D721Med (cell line): ENCODE results near the gene NMRK1.

Experiments used
- DNase-seq: peaks from one replicate; pipeline ENCODE4 v3.0.0; 2011; ENCODE audit warnings: low spot score; ENCODE audit not compliant: insufficient read length
- FAIRE-seq: peaks from 2 replicates; lab custom pipeline; 2011; peaks lifted over from hg19 to GRCh38; lab: Jason Lieb, UNC
- CTCF ChIP-seq: IDR thresholded peaks from 2 replicates; pipeline ENCODE4 v1.5.1; 2012; ENCODE audit warnings: mild to moderate bottlenecking, control low read depth; ENCODE audit not compliant: insufficient read depth; ENCODE audit errors: missing control alignments

The NMRK1 gene

GRCh38 chr9:75061169-75061568, 26.8 kb downstream of the NMRK1 start:
- DNase-seq = no peak
- TF ChIP-seq CTCF = no peak
- FAIRE-seq = no peak

- FAIRE-seq (no peak), DNase-seq (no peak)
- no peak for TF ChIP-seq CTCF
Observed at GRCh38 chr9:75054368-75055001, 33.5 kb downstream of the NMRK1 start.

GRCh38 chr9:75053869-75054268, 34.1 kb downstream of the NMRK1 start:
- FAIRE-seq (no peak), DNase-seq (no peak)
- TF ChIP-seq CTCF = no peak

GRCh38 chr9:75051285-75051684, 36.7 kb downstream of the NMRK1 start:
- no peak for FAIRE-seq
- no peak for TF ChIP-seq CTCF
- no peak for DNase-seq

GRCh38 chr9:75047506-75047905, 40.4 kb downstream of the NMRK1 start:
- no peak for TF ChIP-seq CTCF
- no peak for DNase-seq
- no peak for FAIRE-seq

- no peak for TF ChIP-seq CTCF
- FAIRE-seq (no peak), DNase-seq (no peak)
Observed at GRCh38 chr9:75046725-75047345, 41.1 kb downstream of the NMRK1 start.

GRCh38 chr9:75041041-75041440, 46.9 kb downstream of the NMRK1 start:
- TF ChIP-seq CTCF = no peak
- FAIRE-seq = no peak
- DNase-seq = no peak
